Fibroblast of lung (primary cell): ENCODE data around the gene LKAAEAR1.

Experiments used
- EZH2 ChIP-seq: IDR thresholded peaks from 2 replicates; pipeline ENCODE4 v1.5.1; 2012; ENCODE audit warnings: low read length, control low read depth, mild to moderate bottlenecking; ENCODE audit errors: missing control alignments
- TF ChIP-seq, protein P1 (sequence below), 2 donors: IDR thresholded peaks in 1 of 2; conservative IDR thresholded peaks in 1 of 2; 1 replicate in 1 of 2; 2 replicates in 1 of 2; pipeline ENCODE4 v1.5.1; 2011 to 2012; ENCODE audit warnings: low read length in 2 of 2, control low read depth in 1 of 2, inconsistent platforms in 1 of 2, low read depth in 1 of 2, mild to moderate bottlenecking in 1 of 2

DNA sequence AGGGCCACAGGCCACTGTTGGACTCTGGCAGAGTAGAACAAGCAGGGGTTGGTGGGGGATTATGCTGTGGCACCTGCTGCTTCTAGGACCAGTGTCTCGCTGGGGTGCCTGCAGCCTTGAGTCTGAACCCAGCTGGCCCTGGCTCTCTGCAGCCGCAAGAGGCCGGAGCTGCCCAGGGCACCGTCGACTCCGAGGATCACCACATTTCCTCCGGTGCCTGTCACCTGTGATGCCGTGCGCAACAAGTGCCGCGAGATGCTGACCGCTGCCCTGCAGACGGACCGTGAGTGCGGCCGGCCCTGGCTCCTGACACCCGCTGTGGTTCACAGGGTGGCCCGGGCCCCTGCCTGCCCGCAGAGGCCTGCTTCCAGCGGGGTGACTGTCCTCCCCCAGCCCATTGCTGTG is 15.0 kb downstream of the LKAAEAR1 start:
- TF ChIP-seq EZH2, result no peak
- TF ChIP-seq, protein P1, sequence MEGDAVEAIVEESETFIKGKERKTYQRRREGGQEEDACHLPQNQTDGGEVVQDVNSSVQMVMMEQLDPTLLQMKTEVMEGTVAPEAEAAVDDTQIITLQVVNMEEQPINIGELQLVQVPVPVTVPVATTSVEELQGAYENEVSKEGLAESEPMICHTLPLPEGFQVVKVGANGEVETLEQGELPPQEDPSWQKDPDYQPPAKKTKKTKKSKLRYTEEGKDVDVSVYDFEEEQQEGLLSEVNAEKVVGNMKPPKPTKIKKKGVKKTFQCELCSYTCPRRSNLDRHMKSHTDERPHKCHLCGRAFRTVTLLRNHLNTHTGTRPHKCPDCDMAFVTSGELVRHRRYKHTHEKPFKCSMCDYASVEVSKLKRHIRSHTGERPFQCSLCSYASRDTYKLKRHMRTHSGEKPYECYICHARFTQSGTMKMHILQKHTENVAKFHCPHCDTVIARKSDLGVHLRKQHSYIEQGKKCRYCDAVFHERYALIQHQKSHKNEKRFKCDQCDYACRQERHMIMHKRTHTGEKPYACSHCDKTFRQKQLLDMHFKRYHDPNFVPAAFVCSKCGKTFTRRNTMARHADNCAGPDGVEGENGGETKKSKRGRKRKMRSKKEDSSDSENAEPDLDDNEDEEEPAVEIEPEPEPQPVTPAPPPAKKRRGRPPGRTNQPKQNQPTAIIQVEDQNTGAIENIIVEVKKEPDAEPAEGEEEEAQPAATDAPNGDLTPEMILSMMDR (conservative IDR thresholded peaks at IDR 0.05 in 1 of 2, IDR thresholded peaks at IDR 0.05 in 1 of 2; ENCODE audit: low read depth in 1 of 2, low read length in 2 of 2), result no peak
